NK-92 (cell line): ENCODE measurements around the gene TOR1A.

Experiments used
- DNase-seq: peaks from one replicate; lab custom pipeline; 2025; ENCODE audit not compliant: unreplicated experiment; lab: John Stamatoyannopoulos, UW

TOR1A gene

GRCh38 chr9:129853614-129854013 lies 29.7 kb upstream of the TOR1A start:
- no peak for DNase-seq

- no peak for DNase-seq
These were observed 28.6 kb upstream of the TOR1A start for GRCh38 chr9:129852579-129852978.

- DNase-seq: no peak
These were observed 27.9 kb upstream of the TOR1A start for GRCh38 chr9:129851821-129852220.

GRCh38 chr9:129850821-129851550 lies 27.1 kb upstream of the TOR1A start:
- no peak for DNase-seq

GRCh38 chr9:129849901-129850300 lies 26.0 kb upstream of the TOR1A start:
- DNase-seq: no peak

GRCh38 chr9:129848712-129849441 lies 24.9 kb upstream of the TOR1A start:
- DNase-seq: no peak

- no peak for DNase-seq
These were observed 21.4 kb upstream of the TOR1A start for GRCh38 chr9:129845373-129845772.

GRCh38 chr9:129841071-129841470 lies 17.1 kb upstream of the TOR1A start:
- no peak for DNase-seq

- DNase-seq: no peak
These were observed 16.1 kb upstream of the TOR1A start for GRCh38 chr9:129840034-129840433.

GRCh38 chr9:129839324-129840023 lies 15.5 kb upstream of the TOR1A start:
- DNase-seq: no peak

- DNase-seq: no peak
These were observed 14.8 kb upstream of the TOR1A start for GRCh38 chr9:129838707-129839259.

GRCh38 chr9:129836311-129837007 lies 12.5 kb upstream of the TOR1A start:
- DNase-seq: no peak

- DNase-seq: no peak
These were observed 11.9 kb upstream of the TOR1A start for GRCh38 chr9:129835860-129836223.

- peak; percentile 76 for DNase-seq
These were observed 11.4 kb upstream of the TOR1A start, which contains the start of the genes C9orf78 and USP20 for GRCh38 chr9:129835128-129835859. Gene C9orf78 (minus strand): TSS chr9:129835275. CDS start chr9:129835221, 54 bp downstream. Gene USP20 (plus strand): TSS chr9:129835458. CDS start chr9:129852556, 17,098 bp downstream.

GRCh38 chr9:129834489-129835127 lies 10.7 kb upstream of the TOR1A start:
- DNase-seq: no peak

GRCh38 chr9:129832982-129833381 lies 9.0 kb upstream of the TOR1A start:
- no peak for DNase-seq

- no peak for DNase-seq
These were observed 5.0 kb upstream of the TOR1A start for GRCh38 chr9:129828969-129829368.

- no peak for DNase-seq
These were observed 4.1 kb upstream of the TOR1A start for GRCh38 chr9:129828051-129828450.

GRCh38 chr9:129826759-129827158 lies 2.8 kb upstream of the TOR1A start:
- DNase-seq: no peak

- DNase-seq: no peak
These were observed 2.4 kb upstream of the TOR1A start for GRCh38 chr9:129826344-129826743.
